Tibial nerve (tissue), 4 donors: ENCODE results near the gene CLDN6. TPM values are rescaled to one million over a fixed set of nuclear protein-coding genes. Genes with fewer than 3 reads are reported as not detected.

Experiments used
- DNase-seq, 2 donors: peaks; one replicate each; pipeline ENCODE4 v3.0.0-alpha.2; 2019; ENCODE audit warnings: low spot score in 2 of 2
- H3K27ac ChIP-seq, 4 donors: fragments of 200-600 bp; sonication (generic) in 3 of 4; one replicate each; pipeline ENCODE4 v1.5.1; 2017 to 2019; ENCODE audit warnings: mild to moderate bottlenecking in 1 of 4
- H3K27me3 ChIP-seq, 2 donors: fragments of 200-600 bp; sonication (generic) in 1 of 2; one replicate each; pipeline versions ENCODE4 v1.5.1 to v1.6.0; 2017 to 2019
- H3K36me3 ChIP-seq, 3 donors: fragments of 200-600 bp; sonication (generic); one replicate each; pipeline ENCODE4 v1.5.1; 2018 to 2019
- H3K4me1 ChIP-seq, 4 donors: fragments of 200-600 bp; sonication (generic) in 3 of 4; one replicate each; pipeline ENCODE4 v1.5.1; 2017 to 2019
- H3K4me3 ChIP-seq, 4 donors: fragments of 200-600 bp; sonication (generic) in 3 of 4; one replicate each; pipeline ENCODE4 v1.5.1; 2017 to 2019; ENCODE audit warnings: mild to moderate bottlenecking in 1 of 4, moderate library complexity in 1 of 4
- H3K9me3 ChIP-seq, 4 donors: fragments of 200-600 bp; sonication (generic) in 3 of 4; one replicate each; pipeline ENCODE4 v1.5.1; 2017 to 2019
- CTCF ChIP-seq, 5 experiments: fragments of 200-600 bp in 3 of 5; fragments of 450-650 bp in 2 of 5; sonication (generic) in 3 of 5; IDR thresholded peaks; one replicate each; pipeline ENCODE4 v1.5.1; 2016 to 2019; ENCODE audit warnings: antibody characterized with exemption in 5 of 5, mild to moderate bottlenecking in 3 of 5, moderate library complexity in 2 of 5
- EP300 ChIP-seq, 2 donors: sonication (generic); formaldehyde crosslinking; IDR thresholded peaks; one replicate each; pipeline ENCODE4 v1.6.1; 2017; ENCODE audit warnings: antibody characterized with exemption in 2 of 2, mild to moderate bottlenecking in 1 of 2
- POLR2A ChIP-seq, 2 donors: fragments of 450-650 bp; IDR thresholded peaks; one replicate each; pipeline ENCODE4 v1.6.1; 2017; ENCODE audit warnings: antibody characterized with exemption in 2 of 2, mild to moderate bottlenecking in 2 of 2, moderate library complexity in 2 of 2
- WGBS, 2 donors: methylation state at CpG; one replicate each; pipeline ENCODE4 v1.1.5; 2018; 5-methylcytosine and 5-hydroxymethylcytosine counted together
- total RNA-seq, 4 donors: library from RNA; depleted of rRNA; stranded (reverse); fragments of >200 nt; gene quantifications; one replicate each; pipeline ENCODE4 v1.1.0, GENCODE V29; 2016

CLDN6 gene
- total RNA-seq, 4 donors from 2014 or later = not detected

- Histone ChIP-seq H3K4me1 (peaks cover 0 to 43% (median 19%) of the 10 kb centered on the region in 4 donors), H3K9me3 (no peaks in the 10 kb centered on the region), H3K36me3 (no peaks in the 10 kb centered on the region), H3K27ac (peak within 1 kb of the TSS; percentile 63 to 93 (median 91)), H3K4me3 (peak within 1 kb of the TSS; percentile 61 to 93 (median 88)), H3K27me3 (peaks cover 0 to 25% of the 10 kb centered on the region in 2 donors)
- TF ChIP-seq CTCF (IDR thresholded peaks at IDR 0.05) = peak in 2 of 5 experiments; percentile 9 to 20
- peak; percentile 7 to 88 for TF ChIP-seq EP300 (IDR thresholded peaks at IDR 0.05)
- TF ChIP-seq POLR2A (IDR thresholded peaks at IDR 0.05) = peak; percentile 83 to 92
- WGBS, 2 donors = 13 to 22% methylated on average over 25 to 41 of the region's 91 CpGs
- DNase-seq = peak; percentile 76 to 78
Observed at GRCh38 chr16:2980227-2981176, 37.5 kb downstream of the CLDN6 start, which contains the start of gene PKMYT1. Gene PKMYT1, minus strand, starts transcription at chr16:2980446. Its CDS starts 789 bp downstream, at chr16:2979657.

- TF ChIP-seq EP300 (IDR thresholded peaks at IDR 0.05) (no peak), CTCF (IDR thresholded peaks at IDR 0.05) (no peak), POLR2A (IDR thresholded peaks at IDR 0.05) (no peak)
- DNase-seq = no peak
- WGBS, 2 donors = 2 to 3% methylated on average over 30 to 34 of the region's 43 CpGs
- peak overlapping the region; percentile 61 to 93 (median 88) for H3K4me3 ChIP-seq
- H3K27me3 ChIP-seq = peaks cover 0 to 25% of the 10 kb centered on the region in 2 donors
- peaks cover 0 to 1% (median 0%) of the 10 kb centered on the region in 3 donors for H3K36me3 ChIP-seq
- no peaks in the 10 kb centered on the region for H3K9me3 ChIP-seq
- H3K4me1 ChIP-seq = peaks cover 0 to 37% (median 19%) of the 10 kb centered on the region in 4 donors
- peak overlapping the region in 1 of 4 donors; percentile 90 for H3K27ac ChIP-seq
Observed at GRCh38 chr16:2979669-2980226, 38.2 kb downstream of the CLDN6 start.

GRCh38 chr16:2977440-2977839 is 40.5 kb downstream of the CLDN6 start:
- Histone ChIP-seq H3K27me3 (peaks cover 0 to 25% of the 10 kb centered on the region in 2 donors), H3K9me3 (no peaks in the 10 kb centered on the region), H3K36me3 (peaks cover 0 to 18% (median 0%) of the 10 kb centered on the region in 3 donors), H3K27ac (no peak overlapping the region), H3K4me1 (peaks cover 0 to 23% (median 14%) of the 10 kb centered on the region in 4 donors), H3K4me3 (no peak overlapping the region)
- TF ChIP-seq POLR2A (IDR thresholded peaks at IDR 0.05) (no peak), EP300 (IDR thresholded peaks at IDR 0.05) (no peak)
- WGBS, 2 donors = 64 to 77% methylated on average over 5 to 6 of the region's 6 CpGs
- no peak for DNase-seq

GRCh38 chr16:2976673-2977072 is 41.3 kb downstream of the CLDN6 start:
- no peak overlapping the region for H3K27ac ChIP-seq
- peaks cover 0 to 25% (median 0%) of the 10 kb centered on the region in 3 donors for H3K36me3 ChIP-seq
- 87 to 92% methylated on average over 3 to 15 of the region's 15 CpGs for WGBS, 2 donors
- peaks cover 0 to 25% (median 14%) of the 10 kb centered on the region in 4 donors for H3K4me1 ChIP-seq
- H3K27me3 ChIP-seq = peaks cover 0 to 25% of the 10 kb centered on the region in 2 donors
- DNase-seq = no peak
- H3K9me3 ChIP-seq = no peaks in the 10 kb centered on the region
- no peak for TF ChIP-seq EP300 (IDR thresholded peaks at IDR 0.05)
- no peak for TF ChIP-seq CTCF (IDR thresholded peaks at IDR 0.05)
- TF ChIP-seq POLR2A (IDR thresholded peaks at IDR 0.05) = no peak
- no peak overlapping the region for H3K4me3 ChIP-seq

GRCh38 chr16:2976201-2976600 is 41.8 kb downstream of the CLDN6 start:
- H3K4me1 ChIP-seq = peaks cover 0 to 25% (median 13%) of the 10 kb centered on the region in 4 donors
- H3K36me3 ChIP-seq = peaks cover 0 to 28% (median 0%) of the 10 kb centered on the region in 3 donors
- H3K27ac ChIP-seq = no peak overlapping the region
- peaks cover 0 to 25% of the 10 kb centered on the region in 2 donors for H3K27me3 ChIP-seq
- H3K4me3 ChIP-seq = no peak overlapping the region
- WGBS, 2 donors = 83 to 87% methylated on average over 7 of the region's 7 CpGs
- H3K9me3 ChIP-seq = no peaks in the 10 kb centered on the region
- no peak for TF ChIP-seq POLR2A (IDR thresholded peaks at IDR 0.05)
- TF ChIP-seq EP300 (IDR thresholded peaks at IDR 0.05) = no peak
- no peak for TF ChIP-seq CTCF (IDR thresholded peaks at IDR 0.05)
- DNase-seq = no peak
